ENCODE measurements around the gene ARRB1. TPM values are rescaled to one million over a fixed set of nuclear protein-coding genes. Genes with fewer than 3 reads are reported as not detected.
A peak's percentile ranks its signal among the peaks of the same experiment; 100 is the strongest.

ARRB1 gene
- total and polyA plus RNA-seq, 9 of the 15 experiments (the other 6 are each of a cell fraction or from before 2014, with no cell fraction given) = 6.6 to 45.4 (median 28.5) TPM

DNA sequence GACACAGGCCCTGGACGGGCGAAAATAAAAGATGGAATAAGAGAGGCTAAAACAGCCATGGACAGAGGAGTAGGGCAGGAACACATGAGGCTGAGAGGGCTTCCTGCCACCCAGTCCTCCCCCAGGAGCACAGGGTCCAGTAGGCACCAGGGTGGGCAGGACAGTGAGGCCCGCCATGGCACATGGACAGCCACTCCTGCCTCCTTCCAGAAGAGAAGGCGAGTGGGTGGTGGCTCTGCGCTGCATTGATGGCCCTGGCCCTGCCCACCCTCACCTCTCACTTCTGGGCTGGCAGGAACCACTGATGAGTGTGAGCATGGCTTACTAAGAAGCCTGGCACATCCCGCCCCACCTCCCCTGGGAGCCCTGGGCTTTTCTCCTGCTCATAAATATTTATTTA, 59.7 kb downstream of the ARRB1 start:
- TF ChIP-seq FOXA1 (IDR thresholded peaks at IDR 0.05; ENCODE audit: borderline replicate concordance) (no peak), ZNF507 (tag; conservative IDR thresholded peaks at IDR 0.05) (no peak), KLF10 (CRISPR knock-in tag; IDR thresholded peaks at IDR 0.05) (no peak), PHB2 (IDR thresholded peaks at IDR 0.05; ENCODE audit: low read depth) (no peak), KLF6 (CRISPR knock-in tag; IDR thresholded peaks at IDR 0.05; ENCODE audit: borderline replicate concordance) (no peak), ESRRB (CRISPR knock-in tag; IDR thresholded peaks at IDR 0.05; ENCODE audit: borderline replicate concordance) (no peak), MEF2A (IDR thresholded peaks at IDR 0.05; ENCODE audit: control insufficient read depth, low read depth, low read length) (no peak), SRSF7 (optimal IDR thresholded peaks at IDR 0.05; ENCODE audit: low read depth, low read length) (no peak)
- TF ChIP-seq, protein P1, sequence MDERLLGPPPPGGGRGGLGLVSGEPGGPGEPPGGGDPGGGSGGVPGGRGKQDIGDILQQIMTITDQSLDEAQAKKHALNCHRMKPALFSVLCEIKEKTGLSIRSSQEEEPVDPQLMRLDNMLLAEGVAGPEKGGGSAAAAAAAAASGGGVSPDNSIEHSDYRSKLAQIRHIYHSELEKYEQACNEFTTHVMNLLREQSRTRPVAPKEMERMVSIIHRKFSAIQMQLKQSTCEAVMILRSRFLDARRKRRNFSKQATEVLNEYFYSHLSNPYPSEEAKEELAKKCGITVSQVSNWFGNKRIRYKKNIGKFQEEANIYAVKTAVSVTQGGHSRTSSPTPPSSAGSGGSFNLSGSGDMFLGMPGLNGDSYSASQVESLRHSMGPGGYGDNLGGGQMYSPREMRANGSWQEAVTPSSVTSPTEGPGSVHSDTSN (CRISPR knock-in tag; IDR thresholded peaks at IDR 0.05; ENCODE audit: low read depth) = no peak
- TF ChIP-seq, protein P1 (tag; conservative IDR thresholded peaks at IDR 0.05; ENCODE audit: low read depth) = no peak
- TF ChIP-seq, protein P2, sequence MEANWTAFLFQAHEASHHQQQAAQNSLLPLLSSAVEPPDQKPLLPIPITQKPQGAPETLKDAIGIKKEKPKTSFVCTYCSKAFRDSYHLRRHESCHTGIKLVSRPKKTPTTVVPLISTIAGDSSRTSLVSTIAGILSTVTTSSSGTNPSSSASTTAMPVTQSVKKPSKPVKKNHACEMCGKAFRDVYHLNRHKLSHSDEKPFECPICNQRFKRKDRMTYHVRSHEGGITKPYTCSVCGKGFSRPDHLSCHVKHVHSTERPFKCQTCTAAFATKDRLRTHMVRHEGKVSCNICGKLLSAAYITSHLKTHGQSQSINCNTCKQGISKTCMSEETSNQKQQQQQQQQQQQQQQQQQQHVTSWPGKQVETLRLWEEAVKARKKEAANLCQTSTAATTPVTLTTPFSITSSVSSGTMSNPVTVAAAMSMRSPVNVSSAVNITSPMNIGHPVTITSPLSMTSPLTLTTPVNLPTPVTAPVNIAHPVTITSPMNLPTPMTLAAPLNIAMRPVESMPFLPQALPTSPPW (CRISPR knock-in tag; IDR thresholded peaks at IDR 0.05) = no peak
- TF ChIP-seq, protein P3, sequence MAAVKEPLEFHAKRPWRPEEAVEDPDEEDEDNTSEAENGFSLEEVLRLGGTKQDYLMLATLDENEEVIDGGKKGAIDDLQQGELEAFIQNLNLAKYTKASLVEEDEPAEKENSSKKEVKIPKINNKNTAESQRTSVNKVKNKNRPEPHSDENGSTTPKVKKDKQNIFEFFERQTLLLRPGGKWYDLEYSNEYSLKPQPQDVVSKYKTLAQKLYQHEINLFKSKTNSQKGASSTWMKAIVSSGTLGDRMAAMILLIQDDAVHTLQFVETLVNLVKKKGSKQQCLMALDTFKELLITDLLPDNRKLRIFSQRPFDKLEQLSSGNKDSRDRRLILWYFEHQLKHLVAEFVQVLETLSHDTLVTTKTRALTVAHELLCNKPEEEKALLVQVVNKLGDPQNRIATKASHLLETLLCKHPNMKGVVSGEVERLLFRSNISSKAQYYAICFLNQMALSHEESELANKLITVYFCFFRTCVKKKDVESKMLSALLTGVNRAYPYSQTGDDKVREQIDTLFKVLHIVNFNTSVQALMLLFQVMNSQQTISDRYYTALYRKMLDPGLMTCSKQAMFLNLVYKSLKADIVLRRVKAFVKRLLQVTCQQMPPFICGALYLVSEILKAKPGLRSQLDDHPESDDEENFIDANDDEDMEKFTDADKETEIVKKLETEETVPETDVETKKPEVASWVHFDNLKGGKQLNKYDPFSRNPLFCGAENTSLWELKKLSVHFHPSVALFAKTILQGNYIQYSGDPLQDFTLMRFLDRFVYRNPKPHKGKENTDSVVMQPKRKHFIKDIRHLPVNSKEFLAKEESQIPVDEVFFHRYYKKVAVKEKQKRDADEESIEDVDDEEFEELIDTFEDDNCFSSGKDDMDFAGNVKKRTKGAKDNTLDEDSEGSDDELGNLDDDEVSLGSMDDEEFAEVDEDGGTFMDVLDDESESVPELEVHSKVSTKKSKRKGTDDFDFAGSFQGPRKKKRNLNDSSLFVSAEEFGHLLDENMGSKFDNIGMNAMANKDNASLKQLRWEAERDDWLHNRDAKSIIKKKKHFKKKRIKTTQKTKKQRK (IDR thresholded peaks at IDR 0.05; ENCODE audit: borderline replicate concordance, low read depth, low read length) = no peak
- CTCF ChIA-PET (ENCODE audit: low intra/inter-chr PET ratio) = no interaction called here
- no peak overlapping the region for H3K4me2 ChIP-seq (ENCODE audit: insufficient read depth, low read length)
- no peaks in the 10 kb centered on the region for H3K27me3 ChIP-seq (ENCODE audit: control insufficient read depth in 2 of 2, insufficient read depth in 2 of 2, low read length in 2 of 2)
- DNase-seq (ENCODE audit: extremely low read depth in 1 of 4, low spot score in 3 of 4) = no peak
- BruUV-seq (replicated peaks) = no TSS peak
- no peak for ATAC-seq
- H3K4me3 ChIP-seq = no peak overlapping the region
- H2AFZ ChIP-seq (ENCODE audit: low read depth, low read length) = no peak overlapping the region
- intact Hi-C loops (cut with micrococcal nuclease) (no loop called here), in situ Hi-C loops (cut with MboI) (no loop called here)
- WGBS (ENCODE audit: insufficient coverage, low coverage, missing lambda C conversion rate) = 89% methylated on average over 6 of the region's 6 CpGs
- H4K20me1 ChIP-seq (replicated peaks; ENCODE audit: control insufficient read depth, insufficient read depth, low read length) = 0 out of 2 replicates have a peak, but pooled peaks cover 5% of the 10 kb centered on the region
- H3K9me1 ChIP-seq (ENCODE audit: control insufficient read depth, insufficient read depth, low read length) = peaks cover 7% of the 10 kb centered on the region
- POLR2A ChIA-PET = interaction anchor here (0.7 to 0.9 kb wide), 2 partner anchors 12 kb away, joined by 3 to 6 read pairs; no protein-coding TSS in a partner anchor
- peaks cover 18% of the 10 kb centered on the region; the same call in 2 of the 3 replicates for H3K36me3 ChIP-seq (ENCODE audit: control insufficient read depth, insufficient read depth, low read length)
- H3K9ac ChIP-seq (ENCODE audit: insufficient read depth in 1 of 2, low read depth in 2 of 2, low read length in 2 of 2) = peak overlapping the region in 1 of 2 experiments; percentile 31; a peak in 2 of 4 replicates
- H3K9me3 ChIP-seq (replicated peaks; ENCODE audit: control insufficient read depth, insufficient read depth, low read depth, low read length) = no peaks in the 10 kb centered on the region
- no peaks in the 10 kb centered on the region; the same call in 2 of the 3 replicates for H3K79me2 ChIP-seq (ENCODE audit: control insufficient read depth, insufficient read depth, low read length)
- FAIRE-seq = no peak
- no peak overlapping the region for H3K27ac ChIP-seq (ENCODE audit: extremely low read depth, low read depth, low read length)
- H3K4me1 ChIP-seq (replicated peaks in 1 of 2; ENCODE audit: control insufficient read depth in 2 of 2, insufficient read depth in 2 of 2, low read length in 2 of 2) = peaks cover 4 to 10% of the 10 kb centered on the region in 2 experiments; a peak in 3 of 5 replicates
